ENCODE data around the gene ACTA1.

DNA sequence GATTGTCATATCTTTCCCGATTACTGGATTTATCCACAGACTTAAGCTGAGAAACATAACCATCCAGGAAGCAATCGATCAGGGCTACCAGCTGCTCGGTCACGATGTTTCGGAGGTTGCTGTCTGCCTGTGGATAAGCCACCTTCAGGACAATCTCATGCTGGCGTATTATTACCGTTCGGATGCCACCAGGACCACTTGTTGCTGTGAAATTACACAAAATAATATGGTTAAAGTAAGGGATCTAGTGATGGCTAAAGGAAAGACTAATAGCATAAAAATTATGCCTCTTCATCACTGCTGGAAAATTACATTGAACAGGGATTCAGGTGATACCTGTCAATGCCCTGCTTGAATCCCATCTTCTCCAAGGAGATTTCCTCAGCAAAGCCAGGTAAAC lies 30.8 kb upstream of the ACTA1 start:
- TF ChIP-seq YY1 (IDR thresholded peaks at IDR 0.05; ENCODE audit: insufficient read depth, insufficient read length) (no peak), SUZ12 (IDR thresholded peaks at IDR 0.05; ENCODE audit: extremely low read depth, insufficient read depth, insufficient read length) (no peak), ZNF274 (IDR thresholded peaks at IDR 0.05; ENCODE audit: low read depth, low read length) (no peak)
